Sigmoid colon (tissue), 4 donors: ENCODE results near the gene ALG6.

Source experiments
- CTCF ChIP-seq, 4 experiments: fragments of 450-650 bp in 3 of 4; fragments of 200-600 bp in 1 of 4; IDR thresholded peaks; one replicate each; pipeline ENCODE4 v1.5.1; 2016 to 2019; ENCODE audit warnings: antibody characterized with exemption in 4 of 4, mild to moderate bottlenecking in 3 of 4, moderate library complexity in 2 of 4
- EP300 ChIP-seq, 4 donors: sonication (generic); formaldehyde crosslinking; IDR thresholded peaks; one replicate each; pipeline ENCODE4 v1.6.1; 2017; ENCODE audit warnings: antibody characterized with exemption in 4 of 4
- POLR2A ChIP-seq, 2 donors: fragments of 450-650 bp; IDR thresholded peaks; one replicate each; pipeline ENCODE4 v1.6.1; 2016; ENCODE audit warnings: antibody characterized with exemption in 2 of 2, mild to moderate bottlenecking in 2 of 2, moderate library complexity in 2 of 2
- POLR2AphosphoS5 ChIP-seq, 4 donors: sonication (generic); formaldehyde crosslinking; IDR thresholded peaks; one replicate each; pipeline ENCODE4 v1.6.1; 2017; ENCODE audit warnings: antibody characterized with exemption in 4 of 4

DNA sequence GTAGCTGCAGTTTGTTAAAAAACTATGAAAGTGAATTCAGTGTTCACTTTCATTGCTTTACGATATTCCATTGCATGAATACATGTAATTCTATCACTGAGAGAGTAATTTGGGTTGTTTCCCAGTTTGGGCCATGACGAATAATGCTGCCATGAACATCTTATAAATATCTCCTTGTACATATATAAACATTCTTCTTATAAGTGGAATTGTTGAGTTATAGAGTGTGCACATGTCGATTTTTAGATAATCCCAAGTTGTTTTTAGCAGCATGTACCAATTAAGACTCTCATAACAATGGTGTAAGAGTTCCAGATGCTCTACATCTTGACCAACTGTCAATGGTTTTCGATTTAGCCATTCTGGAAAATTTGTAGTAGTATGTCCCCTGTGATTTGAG is 40.9 kb downstream of the ALG6 start:
- TF ChIP-seq CTCF (IDR thresholded peaks at IDR 0.05) (no peak), EP300 (IDR thresholded peaks at IDR 0.05) (no peak), POLR2A (IDR thresholded peaks at IDR 0.05) (no peak), POLR2AphosphoS5 (IDR thresholded peaks at IDR 0.05) (no peak)
